Ascending aorta (tissue), 2 donors: ENCODE results near the gene STRIP2. TPM values are rescaled to one million over a fixed set of nuclear protein-coding genes. Genes with fewer than 3 reads are reported as not detected.

Experiments
- DNase-seq, 2 donors: peaks; one replicate each; pipeline ENCODE4 v3.0.0-alpha.2; 2019; ENCODE audit warnings: low spot score in 2 of 2
- H3K27ac ChIP-seq, 2 donors: fragments of 200-600 bp; sonication (generic); one replicate each; pipeline ENCODE4 v1.5.1; 2016 to 2017; ENCODE audit warnings: mild to moderate bottlenecking in 1 of 2
- H3K27me3 ChIP-seq: fragments of 200-600 bp; sonication (generic); one replicate; pipeline ENCODE4 v1.5.1; 2017
- H3K36me3 ChIP-seq, 2 donors: fragments of 200-600 bp; sonication (generic); one replicate each; pipeline ENCODE4 v1.5.1; 2016
- H3K4me1 ChIP-seq, 2 donors: fragments of 200-600 bp; sonication (generic); one replicate each; pipeline ENCODE4 v1.5.1; 2016 to 2017; ENCODE audit warnings: mild to moderate bottlenecking in 1 of 2
- H3K4me3 ChIP-seq, 2 donors: fragments of 200-600 bp; sonication (generic); one replicate each; pipeline ENCODE4 v1.5.1; 2016 to 2017; ENCODE audit warnings: mild to moderate bottlenecking in 1 of 2
- H3K9me3 ChIP-seq, 2 donors: fragments of 200-600 bp; sonication (generic); one replicate each; pipeline ENCODE4 v1.5.1; 2016
- intact Hi-C: fragments of 100-400 bp; cut with DNase I; formaldehyde crosslinking; loops from one replicate; pipeline ENCODE4 v1.15.1; 2023
- total RNA-seq: library from RNA; depleted of rRNA; stranded (reverse); fragments of >200 nt; gene quantifications from one replicate; pipeline ENCODE4 v1.1.0, GENCODE V29; 2016
- TF ChIP-seq, protein P1 (sequence below), 3 experiments: fragments of 200-600 bp in 2 of 3; fragments of 450-650 bp in 1 of 3; sonication (generic) in 2 of 3; IDR thresholded peaks; one replicate each; pipeline ENCODE4 v1.5.1; 2016 to 2019; ENCODE audit warnings: antibody characterized with exemption in 3 of 3, mild to moderate bottlenecking in 1 of 3, moderate library complexity in 1 of 3

Gene STRIP2
- total RNA-seq, 1 donor from 2014 or later: 2.3 TPM

DNA sequence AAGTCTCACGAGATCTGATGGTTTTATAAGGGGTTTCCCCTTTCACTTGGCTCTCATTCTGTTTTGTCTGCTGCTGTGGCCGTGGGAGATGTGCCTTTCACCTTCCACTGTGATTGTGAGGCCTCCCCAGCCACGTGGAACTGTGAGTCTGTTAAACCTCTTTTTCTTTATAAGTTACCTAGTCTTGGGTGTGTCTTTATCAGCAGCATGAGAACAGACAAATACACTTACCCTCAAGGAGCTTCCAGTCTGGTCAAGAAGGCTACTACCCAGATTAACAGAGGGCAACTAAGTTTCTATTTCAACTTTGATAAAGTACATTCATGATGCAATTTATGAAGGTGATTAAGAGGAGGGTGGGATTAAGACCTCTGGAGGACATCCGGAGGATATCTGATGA lies 81.1 kb downstream of the STRIP2 start:
- H3K27me3 ChIP-seq: no peaks in the 10 kb centered on the region
- DNase-seq: no peak
- no peaks in the 10 kb centered on the region for H3K4me1 ChIP-seq
- H3K4me3 ChIP-seq: no peak overlapping the region
- H3K9me3 ChIP-seq: no peaks in the 10 kb centered on the region
- H3K36me3 ChIP-seq: no peaks in the 10 kb centered on the region
- H3K27ac ChIP-seq: no peak overlapping the region
- intact Hi-C loops: no loop called here
- TF ChIP-seq, protein P1, sequence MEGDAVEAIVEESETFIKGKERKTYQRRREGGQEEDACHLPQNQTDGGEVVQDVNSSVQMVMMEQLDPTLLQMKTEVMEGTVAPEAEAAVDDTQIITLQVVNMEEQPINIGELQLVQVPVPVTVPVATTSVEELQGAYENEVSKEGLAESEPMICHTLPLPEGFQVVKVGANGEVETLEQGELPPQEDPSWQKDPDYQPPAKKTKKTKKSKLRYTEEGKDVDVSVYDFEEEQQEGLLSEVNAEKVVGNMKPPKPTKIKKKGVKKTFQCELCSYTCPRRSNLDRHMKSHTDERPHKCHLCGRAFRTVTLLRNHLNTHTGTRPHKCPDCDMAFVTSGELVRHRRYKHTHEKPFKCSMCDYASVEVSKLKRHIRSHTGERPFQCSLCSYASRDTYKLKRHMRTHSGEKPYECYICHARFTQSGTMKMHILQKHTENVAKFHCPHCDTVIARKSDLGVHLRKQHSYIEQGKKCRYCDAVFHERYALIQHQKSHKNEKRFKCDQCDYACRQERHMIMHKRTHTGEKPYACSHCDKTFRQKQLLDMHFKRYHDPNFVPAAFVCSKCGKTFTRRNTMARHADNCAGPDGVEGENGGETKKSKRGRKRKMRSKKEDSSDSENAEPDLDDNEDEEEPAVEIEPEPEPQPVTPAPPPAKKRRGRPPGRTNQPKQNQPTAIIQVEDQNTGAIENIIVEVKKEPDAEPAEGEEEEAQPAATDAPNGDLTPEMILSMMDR (IDR thresholded peaks at IDR 0.05): no peak

DNA sequence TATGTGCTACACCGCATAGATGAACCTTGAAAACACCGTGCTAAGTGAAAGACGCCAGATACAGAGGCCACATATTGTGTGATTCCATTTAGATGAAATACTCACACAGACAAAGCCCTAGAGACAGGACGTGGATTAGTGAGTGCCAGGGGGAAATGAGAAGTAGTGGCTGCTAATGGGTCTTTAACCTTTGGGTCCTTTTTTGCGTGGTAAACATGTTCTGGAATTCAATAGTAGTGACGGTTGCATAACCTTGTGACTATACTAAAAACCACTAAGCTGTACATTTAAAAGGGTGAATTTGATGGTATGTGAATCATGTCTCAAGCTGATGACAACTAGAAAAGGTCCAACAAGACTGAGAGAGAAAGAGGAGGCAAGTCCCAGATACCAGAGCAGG lies 83.7 kb downstream of the STRIP2 start:
- TF ChIP-seq, protein P1 (IDR thresholded peaks at IDR 0.05): no peak
- intact Hi-C loops: no loop called here
- no peak overlapping the region for H3K4me3 ChIP-seq
- no peaks in the 10 kb centered on the region for H3K27me3 ChIP-seq
- no peaks in the 10 kb centered on the region for H3K36me3 ChIP-seq
- H3K4me1 ChIP-seq: no peaks in the 10 kb centered on the region
- H3K27ac ChIP-seq: no peak overlapping the region
- DNase-seq: no peak
- no peaks in the 10 kb centered on the region for H3K9me3 ChIP-seq

DNA sequence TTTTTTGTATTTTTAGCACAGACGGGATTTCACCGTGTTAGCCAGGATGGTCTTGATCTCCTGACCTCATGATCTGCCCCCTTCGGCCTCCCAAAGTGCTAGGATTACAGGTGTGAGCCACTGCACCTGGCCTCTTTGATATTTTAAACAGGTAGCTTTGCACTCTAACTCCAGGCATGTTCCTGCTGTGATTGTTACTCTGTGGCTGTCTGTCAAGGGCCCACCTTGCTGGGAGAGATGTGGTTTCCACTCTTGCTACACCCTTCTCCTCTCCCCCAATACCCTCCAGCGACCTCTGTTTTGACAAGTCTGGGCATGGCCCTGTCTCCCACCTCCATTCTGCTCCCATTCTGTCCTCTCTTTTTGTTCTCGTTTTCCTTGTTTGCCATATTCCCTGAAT lies 85.2 kb downstream of the STRIP2 start:
- Histone ChIP-seq H3K9me3 (no peaks in the 10 kb centered on the region), H3K4me3 (no peak overlapping the region), H3K27me3 (no peaks in the 10 kb centered on the region), H3K36me3 (no peaks in the 10 kb centered on the region), H3K27ac (no peak overlapping the region), H3K4me1 (no peaks in the 10 kb centered on the region)
- TF ChIP-seq, protein P1 (IDR thresholded peaks at IDR 0.05): no peak
- intact Hi-C loops: no loop called here
- DNase-seq: no peak

DNA sequence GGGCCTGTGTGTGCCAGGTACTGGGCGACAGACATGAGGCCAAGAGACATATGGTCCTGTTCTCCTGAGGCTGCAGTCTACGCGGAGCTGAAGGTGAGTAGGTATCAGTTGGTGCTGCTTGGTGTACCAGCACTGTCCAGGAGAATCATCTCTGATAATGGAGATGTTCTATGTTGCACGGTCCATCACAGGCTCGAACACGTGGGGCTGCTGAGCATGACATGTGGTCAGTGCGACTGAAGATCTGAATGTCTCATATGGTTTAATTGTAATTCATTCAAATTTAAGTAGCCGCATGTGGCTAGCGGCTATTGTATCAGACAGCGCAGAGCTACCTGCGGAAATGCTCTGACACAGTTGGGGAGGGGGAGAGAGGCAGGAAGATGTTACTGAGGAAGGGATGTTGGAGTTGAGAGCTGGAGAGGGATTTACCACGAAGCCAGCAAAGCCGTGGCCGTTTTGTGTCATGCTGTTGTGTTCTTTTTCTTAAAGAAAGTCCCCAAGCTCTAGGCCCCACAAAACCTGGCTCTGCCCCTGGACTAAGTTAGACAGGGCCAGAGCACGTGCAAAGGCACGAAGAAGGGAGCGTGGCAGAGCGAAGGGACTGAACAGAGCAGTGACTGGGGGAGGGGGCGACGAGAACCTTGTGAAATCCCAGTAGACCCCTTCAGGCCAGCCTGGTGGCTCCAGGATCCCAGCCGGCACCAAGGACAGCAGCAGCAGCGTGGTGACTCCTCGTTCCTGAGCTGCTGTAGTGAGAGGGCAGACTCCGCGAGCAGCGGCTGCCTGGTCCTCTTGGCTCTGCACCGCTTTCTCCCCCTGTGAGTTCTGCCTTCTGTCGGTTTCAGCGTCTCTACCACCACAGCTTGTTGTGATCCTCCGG lies 88.1 kb downstream of the STRIP2 start:
- Histone ChIP-seq H3K4me1 (no peaks in the 10 kb centered on the region), H3K27ac (no peak overlapping the region), H3K4me3 (no peak overlapping the region), H3K36me3 (no peaks in the 10 kb centered on the region), H3K9me3 (no peaks in the 10 kb centered on the region), H3K27me3 (no peaks in the 10 kb centered on the region)
- TF ChIP-seq, protein P1 (IDR thresholded peaks at IDR 0.05): no peak
- intact Hi-C loops: no loop called here
- DNase-seq: no peak

DNA sequence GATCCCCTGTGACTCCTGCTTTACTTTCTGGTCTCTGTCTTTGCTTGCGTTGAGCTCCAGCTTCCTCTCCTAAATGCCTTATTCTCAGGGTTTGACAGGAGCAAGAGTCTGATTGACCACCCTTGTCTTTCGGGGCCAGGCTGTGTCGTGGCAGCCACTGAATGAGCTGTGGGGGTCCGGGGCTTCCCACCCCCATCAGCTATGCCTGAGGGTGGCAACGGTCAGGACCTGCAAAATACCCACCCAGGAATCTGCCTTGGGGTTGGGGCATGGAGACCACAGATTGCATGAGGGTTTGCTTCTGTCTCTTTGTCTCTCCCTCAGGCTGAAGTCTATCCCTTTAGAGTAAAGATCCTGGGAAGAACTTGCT lies 88.7 kb downstream of the STRIP2 start:
- Histone ChIP-seq H3K27ac (no peak overlapping the region), H3K9me3 (no peaks in the 10 kb centered on the region), H3K4me1 (no peaks in the 10 kb centered on the region), H3K27me3 (no peaks in the 10 kb centered on the region), H3K36me3 (no peaks in the 10 kb centered on the region), H3K4me3 (no peak overlapping the region)
- intact Hi-C loops: no loop called here
- no peak for DNase-seq
- TF ChIP-seq, protein P1 (IDR thresholded peaks at IDR 0.05): no peak
